ENCODE results near the gene EBNA1BP2. TPM values are rescaled to one million over a fixed set of nuclear protein-coding genes. Genes with fewer than 3 reads are reported as not detected.

The EBNA1BP2 gene
- total RNA-seq, 4 donors from 2014 or later: 49.8 to 71.7 (median 58.4) TPM

DNA sequence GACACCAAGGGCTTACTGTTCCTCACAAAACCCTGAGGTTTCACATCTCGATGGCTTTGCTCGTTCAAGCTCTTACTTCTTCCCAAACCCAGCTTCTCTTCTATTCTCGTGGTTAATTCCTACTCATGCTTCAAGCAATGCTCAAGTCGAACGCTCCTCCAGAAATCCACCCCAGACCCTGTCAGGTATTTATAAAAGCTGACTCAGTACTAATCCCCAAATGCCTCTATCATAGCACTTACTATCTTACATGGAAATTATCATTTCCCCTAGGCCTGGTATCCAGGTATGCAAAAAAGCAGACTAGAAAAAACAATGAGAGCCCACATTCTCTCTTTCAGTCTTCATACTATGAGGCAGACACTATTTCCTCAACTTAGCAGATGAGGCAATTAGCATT, 6.3 kb downstream of the EBNA1BP2 start:
- Histone ChIP-seq H3K27ac (replicated peaks in 1 of 4) (no peak overlapping the region), H3K4me1 (peaks cover 0 to 8% (median 3%) of the 10 kb centered on the region in 4 donors), H3K36me3 (peaks cover 34 to 85% (median 78%) of the 10 kb centered on the region in 4 donors), H3K27me3 (no peaks in the 10 kb centered on the region), H3K9me3 (no peaks in the 10 kb centered on the region), H3K4me3 (no peak overlapping the region)
- TF ChIP-seq POLR2A (IDR thresholded peaks at IDR 0.05; ENCODE audit: low read depth): no peak
- TF ChIP-seq POLR2AphosphoS5 (IDR thresholded peaks at IDR 0.05): no peak
- no peak for TF ChIP-seq EP300 (IDR thresholded peaks at IDR 0.05)
- TF ChIP-seq CTCF (IDR thresholded peaks at IDR 0.05): no peak
- no peak for DNase-seq (ENCODE audit: extremely low spot score)
- 95% methylated on average over 5 of the region's 5 CpGs for WGBS
- intact Hi-C loops (cut with DNase I): no loop called here

DNA sequence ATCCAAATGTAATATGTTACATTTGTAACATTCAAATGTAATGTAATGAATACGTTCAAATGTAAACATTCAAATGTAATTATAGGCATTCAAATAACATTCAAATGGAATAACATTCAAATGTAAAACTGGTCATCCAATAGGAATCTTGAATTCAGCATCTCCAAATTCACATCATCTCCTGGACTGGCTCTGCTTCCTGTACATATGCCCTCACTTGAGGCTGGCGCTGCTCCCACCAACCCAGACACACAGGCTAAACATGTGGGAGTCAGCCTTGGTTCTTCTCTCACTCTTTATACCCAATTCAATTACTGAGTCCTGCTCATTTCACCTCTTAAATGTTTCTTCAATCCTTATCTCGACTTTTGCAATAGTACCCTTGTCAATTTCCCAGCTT, 6.9 kb downstream of the EBNA1BP2 start:
- DNase-seq (ENCODE audit: extremely low spot score): no peak
- Histone ChIP-seq H3K9me3 (no peaks in the 10 kb centered on the region), H3K36me3 (peaks cover 34 to 79% (median 72%) of the 10 kb centered on the region in 4 donors), H3K27me3 (no peaks in the 10 kb centered on the region), H3K4me1 (peaks cover 0 to 2% (median 0%) of the 10 kb centered on the region in 4 donors), H3K4me3 (no peak overlapping the region), H3K27ac (replicated peaks in 1 of 4) (no peak overlapping the region)
- WGBS: 79% methylated on average over 3 of the region's 3 CpGs
- no peak for TF ChIP-seq CTCF (IDR thresholded peaks at IDR 0.05)
- intact Hi-C loops (cut with DNase I): no loop called here

GRCh38 chr1:43156026-43156425, 16.1 kb downstream of the EBNA1BP2 start:
- H3K27me3 ChIP-seq: peaks cover 0 to 36% (median 4%) of the 10 kb centered on the region in 4 donors
- no peak overlapping the region for H3K4me3 ChIP-seq
- H3K27ac ChIP-seq (replicated peaks in 1 of 4): no peak overlapping the region
- no peaks in the 10 kb centered on the region for H3K9me3 ChIP-seq
- TF ChIP-seq POLR2A (IDR thresholded peaks at IDR 0.05; ENCODE audit: low read depth): no peak
- TF ChIP-seq POLR2AphosphoS5 (IDR thresholded peaks at IDR 0.05): no peak
- TF ChIP-seq CTCF (IDR thresholded peaks at IDR 0.05): no peak
- no peak for TF ChIP-seq EP300 (IDR thresholded peaks at IDR 0.05)
- H3K4me1 ChIP-seq: no peaks in the 10 kb centered on the region
- WGBS: 88% methylated on average over 7 of the region's 7 CpGs
- no peak for DNase-seq (ENCODE audit: extremely low spot score)
- H3K36me3 ChIP-seq: no peaks in the 10 kb centered on the region
- intact Hi-C loops (cut with DNase I): no loop called here

- no peak overlapping the region for H3K27ac ChIP-seq (replicated peaks in 1 of 4)
- H3K36me3 ChIP-seq: no peaks in the 10 kb centered on the region
- no peak for DNase-seq (ENCODE audit: extremely low spot score)
- intact Hi-C loops (cut with DNase I): no loop called here
- TF ChIP-seq POLR2AphosphoS5 (IDR thresholded peaks at IDR 0.05) (no peak), POLR2A (IDR thresholded peaks at IDR 0.05; ENCODE audit: low read depth) (no peak), EP300 (IDR thresholded peaks at IDR 0.05) (no peak), CTCF (IDR thresholded peaks at IDR 0.05) (no peak)
- no peaks in the 10 kb centered on the region for H3K9me3 ChIP-seq
- 90% methylated on average over 6 of the region's 6 CpGs for WGBS
- H3K27me3 ChIP-seq: peaks cover 0 to 62% (median 7%) of the 10 kb centered on the region in 4 donors
- peaks cover 0 to 3% (median under 1%) of the 10 kb centered on the region in 4 donors for H3K4me1 ChIP-seq
- no peak overlapping the region for H3K4me3 ChIP-seq
These were observed 18.6 kb downstream of the EBNA1BP2 start for GRCh38 chr1:43153443-43153842.

DNA sequence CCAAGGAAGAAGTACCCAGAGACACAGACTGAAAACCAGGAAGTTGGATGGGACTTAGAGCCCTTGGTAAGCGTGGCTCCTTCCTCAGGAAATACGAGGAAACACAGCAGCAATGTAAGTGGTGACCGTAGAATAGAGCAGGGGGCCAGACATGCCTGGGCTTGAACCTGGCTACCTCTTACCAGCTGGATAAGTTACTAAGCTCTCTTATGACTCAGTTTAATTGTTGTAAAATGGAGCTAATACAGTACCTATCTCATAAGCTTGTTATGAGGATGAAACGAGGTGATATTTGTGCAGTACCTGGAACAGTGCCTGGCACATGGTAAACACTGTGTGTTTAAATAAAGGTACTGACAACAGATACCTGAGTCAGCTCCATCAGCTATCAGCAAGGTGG, 19.2 kb downstream of the EBNA1BP2 start:
- Histone ChIP-seq H3K9me3 (no peaks in the 10 kb centered on the region), H3K4me3 (no peak overlapping the region), H3K36me3 (no peaks in the 10 kb centered on the region), H3K4me1 (peaks cover 6 to 8% (median 7%) of the 10 kb centered on the region in 4 donors), H3K27me3 (peaks cover 0 to 67% (median 8%) of the 10 kb centered on the region in 4 donors), H3K27ac (replicated peaks in 1 of 4) (no peak overlapping the region)
- DNase-seq (ENCODE audit: extremely low spot score): peak; percentile 90
- TF ChIP-seq POLR2AphosphoS5 (IDR thresholded peaks at IDR 0.05) (no peak), POLR2A (IDR thresholded peaks at IDR 0.05; ENCODE audit: low read depth) (no peak), EP300 (IDR thresholded peaks at IDR 0.05) (no peak), CTCF (IDR thresholded peaks at IDR 0.05) (no peak)
- intact Hi-C loops (cut with DNase I): no loop called here
- 68% methylated on average over 4 of the region's 4 CpGs for WGBS

Data from esophagus muscularis mucosa (tissue), 4 donors.